Myocyte (in vitro differentiated cells): ENCODE measurements around the gene RPTOR. TPM values are rescaled to one million over a fixed set of nuclear protein-coding genes. Genes with fewer than 3 reads are reported as not detected.
"Not testable (repeated sequence)": the region's sequence is repeated elsewhere in the genome, so short reads cannot be mapped to it uniquely, and the experiment has no call there.

ENCODE experiments used
- DNase-seq: peaks from one replicate; pipeline ENCODE4 v3.0.0-alpha.2; 2012; ENCODE audit warnings: low read depth
- total RNA-seq: library from RNA; depleted of rRNA; stranded (reverse); fragments of >200 nt; gene quantifications from 2 replicates; pipeline ENCODE4 v1.2.3, GENCODE V29; 2014

The RPTOR gene
- total RNA-seq, 1 donor from 2014 or later: 18.0 TPM

DNA sequence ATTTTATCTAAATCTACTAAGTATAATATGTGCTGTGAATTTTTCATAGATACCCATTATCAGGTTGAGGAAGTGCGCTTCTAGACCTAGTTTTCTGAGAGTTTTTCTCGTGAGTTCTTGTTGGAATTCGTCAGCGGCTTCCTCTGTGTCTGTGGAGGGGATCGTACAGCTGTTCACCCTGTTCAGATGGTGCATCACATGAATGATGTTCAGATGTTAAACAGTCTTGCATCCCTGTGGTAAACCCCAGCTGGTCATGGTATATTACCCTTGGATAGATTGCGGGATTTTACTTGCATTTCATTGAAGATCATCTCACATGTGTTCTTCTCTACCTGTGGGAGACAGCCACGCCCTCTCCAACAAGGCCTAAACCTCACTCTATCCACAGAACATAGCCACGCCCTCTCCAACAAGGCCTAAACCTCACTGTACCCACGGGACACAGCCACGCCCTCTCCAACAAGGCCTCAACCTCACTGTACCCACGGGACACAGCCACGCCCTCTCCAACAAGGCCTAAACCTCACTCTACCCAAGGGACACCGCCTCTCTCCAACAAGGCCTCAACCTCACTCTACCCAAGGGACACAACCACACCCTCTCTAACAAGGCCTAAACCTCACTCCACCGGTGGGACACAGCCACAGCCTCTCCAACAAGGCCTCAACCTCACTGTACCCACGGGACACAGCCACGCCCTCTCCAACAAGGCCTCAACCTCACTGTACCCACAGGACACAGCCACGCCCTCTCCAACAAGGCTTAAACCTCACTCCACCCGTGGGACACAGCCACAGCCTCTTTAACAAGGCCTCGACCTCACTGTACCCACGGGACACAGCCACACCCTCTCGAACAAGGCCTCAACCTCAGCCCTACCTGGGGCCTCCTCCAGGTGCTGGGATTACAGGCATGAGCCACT, 266.8 kb downstream of the RPTOR start:
- DNase-seq: peak; percentile 64

DNA sequence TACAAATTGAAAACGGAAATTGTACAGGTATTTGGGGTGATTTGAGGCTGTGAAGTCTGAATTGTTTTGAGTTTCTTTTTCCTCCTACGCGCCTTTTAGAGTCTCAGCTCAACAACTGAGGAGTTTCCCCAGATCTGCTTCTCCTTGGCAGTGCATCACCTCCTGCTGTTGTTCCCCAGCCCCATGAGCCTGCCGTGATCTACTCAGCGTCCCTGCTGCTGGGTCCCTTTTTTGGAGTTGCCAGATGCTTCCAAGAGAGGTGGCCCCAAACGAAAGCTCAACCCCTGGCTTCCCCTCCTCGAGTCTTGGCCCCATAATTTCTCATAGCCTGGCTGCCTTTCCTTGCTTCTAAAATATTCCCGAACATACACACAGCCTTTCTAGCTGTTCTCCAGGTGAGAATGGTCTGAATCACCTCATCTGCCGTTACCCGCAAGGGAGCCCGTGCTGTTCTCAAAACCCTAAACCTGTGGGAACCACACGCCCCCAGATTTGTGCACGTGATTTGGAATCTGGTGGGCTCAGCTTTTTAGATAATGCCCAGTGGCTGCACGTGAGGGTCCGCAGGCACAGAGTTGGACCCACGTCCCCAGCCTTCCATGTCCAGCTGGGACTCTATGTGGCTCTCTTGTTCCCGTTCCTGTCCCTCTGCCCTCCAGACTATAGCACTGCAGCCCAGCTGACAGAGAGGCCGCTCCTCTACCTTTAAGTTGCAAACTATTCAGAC, 267.9 kb downstream of the RPTOR start:
- no peak for DNase-seq

DNA sequence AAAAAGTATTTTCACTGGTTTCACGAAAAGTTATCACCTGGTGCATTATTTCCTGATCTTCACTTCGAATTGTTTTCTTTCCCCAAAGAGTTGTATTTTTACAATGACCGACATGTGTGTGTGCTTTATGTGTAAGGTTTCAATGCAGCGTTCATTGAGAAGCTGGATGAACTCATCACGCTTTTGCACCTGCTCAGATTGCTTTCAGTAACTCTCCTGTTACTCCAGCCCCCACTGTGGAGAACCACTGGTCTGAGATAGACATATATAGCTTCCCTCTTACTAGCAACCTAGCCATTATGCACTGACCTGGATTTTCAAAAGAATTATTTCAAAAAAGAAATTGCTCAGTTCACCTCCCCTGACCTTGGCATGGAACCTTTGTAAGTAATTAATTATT, 268.7 kb downstream of the RPTOR start:
- no peak for DNase-seq

DNA sequence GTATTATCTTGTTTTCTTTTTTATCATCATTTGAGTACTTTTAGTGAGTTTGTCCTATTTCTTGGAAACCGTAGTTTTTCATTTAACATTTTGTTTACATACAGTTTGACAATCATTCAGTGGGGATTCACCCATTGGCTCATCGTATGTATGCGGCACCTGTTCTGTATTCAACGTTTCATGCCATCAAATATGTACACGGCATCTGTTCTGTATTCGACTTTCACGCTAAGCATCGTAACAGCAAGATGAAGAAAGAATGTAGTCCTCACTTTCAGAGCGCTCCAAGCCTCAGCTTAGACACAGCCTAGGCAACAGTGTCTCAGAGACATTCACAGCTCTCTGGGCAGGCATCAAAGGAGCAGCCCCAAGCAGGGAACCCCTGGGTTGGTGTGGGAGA, 269.9 kb downstream of the RPTOR start:
- no peak for DNase-seq

DNA sequence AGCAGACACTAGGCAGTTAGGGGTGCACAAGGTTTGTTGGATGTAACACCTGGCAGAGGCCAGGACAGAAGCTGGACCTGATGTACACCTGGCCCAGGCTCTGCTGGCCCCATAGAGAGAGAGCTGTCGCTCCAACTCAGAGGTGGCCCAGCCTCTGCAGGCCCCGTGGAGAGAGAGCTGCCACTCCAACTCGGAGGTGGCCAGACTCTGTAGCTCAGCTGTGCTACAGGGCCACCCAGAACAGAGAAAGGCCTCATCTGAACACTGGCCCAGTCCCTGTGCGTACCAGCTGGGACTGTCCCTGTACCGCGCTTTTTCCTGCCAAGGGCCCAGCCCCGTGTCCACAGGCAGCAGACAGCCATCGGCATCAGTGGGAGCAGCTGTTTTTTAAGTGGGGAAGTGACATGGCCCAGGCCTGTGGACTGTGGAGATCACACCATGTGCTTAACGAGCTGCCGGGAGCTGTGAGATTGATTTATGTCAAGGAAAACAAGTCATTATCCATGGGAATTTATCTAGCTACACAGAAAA, 270.6 kb downstream of the RPTOR start:
- DNase-seq: peak; percentile 37

DNA sequence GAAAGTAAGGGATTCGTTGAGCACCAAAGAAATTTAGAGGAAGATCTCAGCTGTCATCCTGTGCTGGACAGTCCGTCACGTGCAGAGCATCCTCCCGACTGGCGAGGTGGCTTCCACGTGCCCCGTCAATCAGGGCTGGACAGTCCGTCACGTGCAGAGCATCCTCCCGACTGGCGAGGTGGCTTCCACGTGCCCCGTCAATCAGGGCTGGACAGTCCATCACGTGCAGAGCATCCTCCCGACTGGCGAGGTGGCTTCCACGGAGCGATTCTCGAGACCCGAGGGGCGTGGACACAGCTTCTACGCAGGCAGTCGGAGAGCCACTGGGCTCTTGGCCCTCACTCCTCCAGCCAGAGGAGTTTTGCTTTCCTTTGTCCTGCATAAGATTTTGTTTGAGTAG, 271.1 kb downstream of the RPTOR start:
- DNase-seq: not testable (repeated sequence)

DNA sequence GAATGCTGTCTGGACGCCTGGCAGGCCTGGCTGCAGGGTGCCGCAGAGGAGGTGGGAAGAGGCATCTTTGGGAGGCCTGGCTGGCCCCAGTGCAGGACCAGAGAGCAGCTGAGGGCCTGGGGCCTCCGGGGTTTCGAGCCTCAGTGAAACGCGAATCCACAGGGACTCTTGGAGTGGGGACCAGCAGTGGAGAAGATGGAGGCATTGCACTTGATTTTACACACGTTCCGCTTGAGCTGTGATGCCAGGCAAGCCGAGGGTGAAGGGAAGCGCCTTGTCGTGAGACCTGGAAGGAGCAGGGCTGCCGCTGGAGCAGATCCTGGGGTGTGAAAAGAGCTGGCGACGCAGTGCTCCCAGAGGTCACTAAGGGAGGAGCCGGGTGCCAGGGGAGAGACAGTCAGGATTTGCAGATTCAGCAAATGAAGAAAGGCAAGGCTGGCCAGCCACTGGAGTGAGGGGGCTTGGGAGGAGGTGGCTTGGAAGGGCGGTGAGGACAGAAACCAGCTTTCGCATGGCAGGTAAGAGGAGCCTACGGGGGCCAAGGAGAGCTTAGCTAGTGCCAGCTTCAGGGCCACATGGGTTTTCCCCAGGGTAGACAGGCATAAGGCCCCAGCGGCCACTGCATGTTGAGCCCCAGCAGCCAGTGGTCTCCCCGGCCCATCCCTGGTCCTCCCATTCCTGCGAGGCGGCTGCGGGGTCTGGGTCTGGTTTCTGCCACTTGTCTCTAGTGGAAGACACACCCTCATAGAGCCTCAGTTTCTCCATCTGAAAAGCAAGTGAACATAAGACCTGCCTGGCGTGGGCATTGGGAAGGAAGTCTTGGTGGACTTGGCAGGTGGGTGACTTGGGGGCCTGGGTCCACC, 271.8 kb downstream of the RPTOR start:
- DNase-seq: no peak

DNA sequence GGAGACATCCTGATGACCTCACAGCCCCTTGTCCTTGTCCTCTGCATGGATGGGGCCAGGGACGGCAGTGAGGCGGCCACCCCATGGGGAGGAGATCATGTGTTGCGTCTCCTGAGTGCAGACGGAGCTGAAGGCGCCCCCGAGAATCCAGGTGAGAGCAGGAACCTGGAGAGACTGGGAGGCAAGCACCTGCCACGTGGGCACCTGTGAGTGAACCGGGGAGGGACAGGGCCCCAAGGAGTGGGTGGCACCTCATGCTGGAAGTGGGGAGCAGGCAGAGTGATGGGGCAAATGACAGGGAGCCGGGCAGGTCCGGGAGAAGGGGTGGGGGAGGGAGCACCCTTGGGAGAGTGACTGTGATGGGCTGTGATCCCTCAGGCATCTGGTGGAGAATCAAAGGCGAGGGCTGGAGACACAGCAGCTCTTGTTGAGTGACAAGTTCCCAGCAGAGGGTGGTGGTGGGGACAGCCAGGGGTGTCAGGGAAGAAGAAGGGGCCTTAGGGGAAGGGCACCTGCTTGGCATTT, 272.7 kb downstream of the RPTOR start:
- no peak for DNase-seq

DNA sequence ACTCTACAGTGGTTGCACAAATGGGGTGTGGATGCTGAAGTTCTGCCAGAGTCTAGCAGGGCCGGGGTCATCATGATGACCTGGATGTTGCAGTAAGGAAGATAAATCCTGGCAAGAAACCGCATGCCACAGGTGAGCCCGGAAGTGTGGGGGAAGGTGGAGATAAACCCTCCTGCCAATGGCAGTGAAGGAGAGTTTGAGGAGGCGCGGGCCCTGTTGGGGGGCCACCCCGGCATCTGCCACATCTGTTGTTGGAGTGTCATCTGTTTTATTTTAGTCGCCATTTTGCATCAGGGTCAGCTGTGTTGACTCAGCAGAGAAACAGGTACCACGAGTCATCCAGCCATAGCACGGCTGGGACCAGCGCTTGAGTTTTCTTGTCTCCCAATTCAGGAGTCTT, 273.2 kb downstream of the RPTOR start:
- DNase-seq: peak; percentile 57

DNA sequence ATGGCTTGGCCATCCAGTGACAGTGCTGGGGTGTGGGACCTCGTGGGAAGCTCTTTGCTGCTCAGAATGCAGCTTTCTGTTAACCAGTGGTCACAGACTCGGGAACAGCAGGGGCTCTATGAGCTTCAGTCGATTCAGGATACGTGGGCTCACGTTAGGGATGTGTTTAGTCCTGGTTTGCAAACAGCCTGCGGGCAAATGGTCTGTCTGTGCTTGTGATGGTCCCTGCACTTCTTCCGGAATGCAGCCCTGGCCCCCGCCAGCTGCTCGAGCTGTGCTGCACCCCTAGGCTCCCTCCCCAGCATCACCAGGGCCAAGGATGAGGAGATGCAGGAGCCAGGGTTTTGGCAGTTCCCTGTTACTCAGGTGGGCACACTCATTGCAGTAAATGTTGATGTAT, 274.2 kb downstream of the RPTOR start:
- DNase-seq: no peak

DNA sequence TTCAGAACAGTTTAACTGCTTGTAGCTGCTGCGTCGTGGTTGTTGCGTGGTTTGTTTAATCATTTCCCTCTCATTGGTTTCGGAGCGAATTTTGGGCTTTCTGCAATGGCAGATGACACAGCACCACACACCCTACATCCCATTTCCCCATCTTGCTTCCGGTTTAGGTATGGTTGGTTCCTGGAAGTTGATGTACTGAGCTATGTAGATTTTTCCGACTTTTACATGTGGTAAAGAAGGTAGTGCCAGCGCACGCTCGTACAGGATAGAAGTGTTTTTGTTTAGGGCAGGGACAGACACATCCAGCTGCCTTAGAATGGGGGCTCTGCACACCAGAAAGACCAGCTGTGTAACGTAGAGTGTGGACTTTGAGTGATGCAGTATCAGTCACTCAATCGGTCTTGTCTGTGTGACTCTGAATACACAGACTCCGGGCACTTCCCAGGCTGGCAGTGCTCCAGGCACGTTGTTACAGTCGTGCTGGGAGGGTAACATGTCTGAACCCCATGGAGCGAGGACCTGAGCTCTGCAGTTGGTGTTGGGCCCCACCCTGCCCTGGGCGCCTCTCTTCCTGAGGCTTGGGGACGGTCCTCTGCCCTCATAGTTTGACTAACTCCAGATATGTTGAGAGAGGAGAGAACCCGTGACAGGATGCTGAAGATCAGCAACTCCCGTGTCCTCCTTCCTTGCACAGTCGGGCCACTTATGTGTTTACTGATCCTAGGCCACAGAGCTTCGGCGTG, 275.0 kb downstream of the RPTOR start:
- no peak for DNase-seq

DNA sequence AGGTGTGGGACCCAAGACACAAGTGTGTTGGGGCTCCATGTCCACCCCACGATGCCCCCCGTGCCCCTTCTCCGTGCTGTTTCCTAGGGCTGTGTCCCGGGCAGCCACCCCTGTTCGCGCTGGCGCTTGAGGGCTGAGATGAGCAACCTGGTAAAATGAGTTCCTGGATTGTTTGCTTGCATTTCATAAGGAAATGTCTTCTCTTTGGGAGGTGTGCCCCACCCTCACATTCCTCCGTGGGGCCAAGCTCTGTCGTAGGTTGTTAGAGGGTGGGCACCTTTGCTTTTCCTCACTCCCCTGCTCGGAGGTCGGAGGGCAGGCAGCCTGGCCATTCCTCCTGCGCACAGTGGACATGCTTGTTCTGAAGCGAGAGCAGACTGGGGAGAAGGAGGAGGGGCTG, 275.7 kb downstream of the RPTOR start:
- DNase-seq: no peak

DNA sequence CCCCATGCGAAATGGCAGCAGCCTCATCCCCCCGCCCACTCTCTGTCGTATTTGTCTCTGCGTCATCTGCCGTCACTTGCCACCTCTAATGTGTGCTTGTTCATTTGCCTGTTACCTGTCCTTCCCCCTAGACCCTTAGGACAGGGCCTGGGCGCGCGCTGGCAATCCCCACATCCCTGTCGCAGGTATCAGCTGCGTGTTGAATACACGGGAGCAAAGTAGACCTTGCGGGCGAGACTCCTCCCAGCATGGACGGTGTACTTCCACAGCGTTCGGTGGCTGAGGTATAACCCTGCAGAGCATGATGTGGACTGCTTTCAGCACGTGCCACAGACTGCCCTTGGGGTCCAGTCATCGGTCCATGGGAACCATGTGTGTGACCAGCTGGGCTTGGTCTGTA, 276.9 kb downstream of the RPTOR start:
- no peak for DNase-seq

DNA sequence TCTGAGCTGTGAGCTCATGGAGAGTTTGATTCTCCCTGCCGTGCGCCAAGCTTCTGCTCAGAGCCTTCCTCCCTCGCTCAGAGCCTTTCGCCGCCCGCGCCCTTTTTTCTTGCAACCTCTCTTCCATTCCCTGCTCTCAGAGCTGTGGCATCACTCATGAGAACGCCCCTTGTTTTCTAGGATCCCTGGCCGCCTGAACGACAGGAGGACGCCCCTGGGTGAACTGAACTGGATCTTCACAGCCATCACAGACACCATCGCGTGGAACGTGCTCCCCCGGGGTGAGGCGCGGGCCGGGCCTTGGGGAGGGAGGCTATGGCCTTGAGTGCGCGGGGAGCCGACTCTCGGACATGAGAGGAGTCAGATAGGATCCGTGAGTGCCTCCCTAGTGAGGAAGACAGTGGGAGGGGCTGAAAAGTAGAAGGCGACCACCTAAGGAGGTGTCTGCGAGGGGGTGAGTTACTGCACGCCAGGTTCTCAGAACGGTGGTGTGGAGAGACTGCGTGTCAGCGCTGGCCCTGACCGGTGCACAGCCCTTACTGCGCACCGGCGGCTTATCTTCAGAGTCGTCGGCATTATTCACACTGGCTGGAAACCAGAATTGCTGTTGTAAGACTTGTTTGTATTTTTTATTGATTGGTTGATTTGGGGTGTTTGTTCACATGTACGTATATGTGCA, 277.5 kb downstream of the RPTOR start:
- DNase-seq: no peak

DNA sequence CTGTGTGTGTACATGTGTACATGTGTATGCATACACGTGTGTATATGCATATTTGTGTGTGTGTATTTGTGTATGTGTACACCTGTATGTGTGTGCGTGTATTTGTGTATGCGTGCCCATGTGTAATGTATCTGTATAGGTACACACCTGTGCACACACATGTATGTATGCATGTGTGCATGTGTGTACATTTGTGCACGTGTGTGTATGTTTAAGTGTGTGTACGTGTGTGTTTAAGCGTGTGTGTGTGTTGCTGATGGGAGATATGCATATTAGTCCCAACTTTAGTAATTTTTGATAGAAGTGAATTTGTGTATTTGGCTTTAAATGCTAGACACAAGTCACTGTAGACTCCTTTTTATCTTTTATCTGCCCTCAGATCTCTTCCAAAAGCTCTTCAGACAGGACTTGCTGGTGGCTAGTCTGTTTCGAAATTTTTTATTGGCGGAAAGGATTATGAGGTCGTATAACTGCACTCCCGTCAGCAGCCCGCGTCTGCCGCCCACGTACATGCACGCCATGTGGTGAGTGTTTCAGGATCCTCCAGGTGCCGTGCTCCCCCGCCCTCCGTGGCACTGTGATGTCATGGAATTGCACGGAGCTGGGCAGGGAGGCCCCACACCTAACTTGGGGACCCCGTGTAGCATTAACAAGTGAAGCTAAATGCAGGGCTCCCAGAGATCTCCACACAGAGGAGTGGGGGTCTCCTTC, 278.2 kb downstream of the RPTOR start:
- no peak for DNase-seq

DNA sequence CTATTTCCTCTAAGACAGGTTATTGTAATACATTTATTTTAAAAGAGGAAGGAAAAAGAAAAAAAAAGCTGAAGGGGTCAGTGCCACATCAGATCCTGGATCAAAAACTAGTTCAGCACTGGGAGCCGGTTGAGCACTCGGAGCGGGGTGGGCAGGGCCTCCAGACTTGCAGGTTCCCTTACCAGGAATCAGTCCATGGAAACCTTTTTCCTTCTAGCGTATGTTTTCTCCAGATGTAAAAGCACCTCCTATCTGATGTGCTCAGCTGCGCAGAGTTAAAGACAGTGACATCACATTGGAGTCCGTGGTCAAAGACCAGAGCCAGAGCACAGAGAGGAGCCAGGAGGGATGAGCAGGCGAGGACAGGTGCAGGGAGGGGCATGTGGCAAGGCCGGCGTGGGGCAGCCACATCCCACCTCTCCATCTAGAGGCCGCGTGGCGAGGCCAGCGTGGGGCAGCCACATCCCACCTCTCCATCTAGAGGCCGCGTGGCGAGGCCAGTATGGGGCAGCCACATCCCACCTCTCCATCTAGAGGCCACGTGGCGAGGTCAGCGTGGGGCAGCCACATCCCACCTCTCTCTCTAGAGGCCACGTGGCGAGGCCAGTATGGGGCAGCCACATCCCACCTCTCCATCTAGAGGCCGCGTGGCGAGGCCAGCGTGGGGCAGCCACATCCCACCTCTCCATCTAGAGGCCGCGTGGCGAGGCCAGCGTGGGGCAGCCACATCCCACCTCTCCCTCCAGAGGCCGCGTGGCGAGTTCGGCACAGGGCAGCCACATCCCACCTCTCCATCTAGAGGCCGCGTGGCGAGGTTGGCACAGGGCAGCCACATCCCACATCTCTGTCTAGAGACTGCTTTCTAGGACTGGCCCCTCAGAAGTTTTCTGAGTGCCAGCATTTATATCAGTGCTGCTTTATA, 280.2 kb downstream of the RPTOR start:
- DNase-seq: no peak

DNA sequence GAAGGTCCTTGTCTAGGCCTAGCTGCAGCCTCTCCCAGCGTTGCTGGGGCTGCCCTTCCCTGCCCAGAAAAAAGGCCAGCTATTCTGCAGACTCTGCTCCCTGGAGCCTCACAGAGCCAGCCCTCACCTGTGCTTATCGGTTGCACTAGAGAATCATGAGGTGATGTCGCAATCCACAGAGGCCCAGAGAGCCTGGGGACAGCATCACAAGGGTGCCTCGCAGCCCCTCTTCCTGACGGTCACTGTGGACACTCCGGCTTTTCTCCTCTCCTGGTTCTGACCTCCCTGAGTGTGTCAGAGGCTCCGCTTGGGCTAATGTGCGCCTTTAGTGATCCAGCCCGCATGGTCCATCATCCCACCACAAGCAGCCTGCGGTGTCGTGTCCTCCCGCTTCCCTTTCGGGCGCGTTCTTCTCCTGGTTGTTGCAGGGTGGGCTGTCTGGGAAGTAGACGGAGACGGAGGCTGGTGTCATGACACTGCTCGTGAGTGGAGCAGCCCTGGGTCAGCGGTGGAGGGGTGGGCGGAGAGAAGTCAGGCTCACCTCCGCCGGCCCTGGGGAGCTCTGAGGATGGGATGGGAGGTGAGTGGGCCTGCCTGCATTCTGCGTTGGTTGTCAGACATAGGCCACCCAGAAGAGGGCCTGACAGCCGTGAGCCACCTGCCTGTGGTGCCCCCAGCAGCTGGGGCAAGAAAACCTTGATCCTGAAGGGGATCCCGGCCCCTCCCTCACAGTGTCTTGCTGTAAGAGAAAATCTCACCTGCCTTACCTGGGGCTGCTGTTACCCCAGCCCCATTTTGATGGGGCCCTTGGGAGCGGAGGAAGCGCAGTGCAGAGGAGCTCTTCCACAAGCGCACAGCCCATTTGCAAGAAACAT, 281.1 kb downstream of the RPTOR start:
- no peak for DNase-seq
